ENCODE data around the gene PTCH1. TPM values are rescaled to one million over a fixed set of nuclear protein-coding genes. Genes with fewer than 3 reads are reported as not detected.

PTCH1 gene
- total RNA-seq, 1 donor: 1.7 TPM

DNA sequence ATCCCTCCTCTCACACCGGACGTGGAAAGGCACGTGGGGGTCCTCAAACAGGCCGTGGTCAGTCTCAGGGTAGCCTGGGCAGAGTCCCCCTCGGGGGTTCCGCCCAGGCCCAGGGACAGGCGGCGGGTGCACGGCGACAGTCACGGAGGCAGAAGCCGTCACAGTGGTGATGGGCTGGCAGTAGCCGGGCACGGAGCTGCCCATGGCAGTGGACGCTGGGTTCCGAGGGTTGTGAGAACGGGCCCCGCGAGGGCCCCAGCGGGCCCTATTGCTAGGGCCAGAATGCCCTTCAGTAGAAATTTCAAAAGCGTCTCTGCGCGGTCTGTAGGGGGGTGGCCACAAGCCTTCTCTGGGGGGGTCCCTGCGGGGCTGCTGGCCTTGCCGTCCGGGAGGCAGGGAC is 69.8 kb downstream of the PTCH1 start:
- DNase-seq (ENCODE audit: low read depth): no peak
- TF ChIP-seq, protein P1, sequence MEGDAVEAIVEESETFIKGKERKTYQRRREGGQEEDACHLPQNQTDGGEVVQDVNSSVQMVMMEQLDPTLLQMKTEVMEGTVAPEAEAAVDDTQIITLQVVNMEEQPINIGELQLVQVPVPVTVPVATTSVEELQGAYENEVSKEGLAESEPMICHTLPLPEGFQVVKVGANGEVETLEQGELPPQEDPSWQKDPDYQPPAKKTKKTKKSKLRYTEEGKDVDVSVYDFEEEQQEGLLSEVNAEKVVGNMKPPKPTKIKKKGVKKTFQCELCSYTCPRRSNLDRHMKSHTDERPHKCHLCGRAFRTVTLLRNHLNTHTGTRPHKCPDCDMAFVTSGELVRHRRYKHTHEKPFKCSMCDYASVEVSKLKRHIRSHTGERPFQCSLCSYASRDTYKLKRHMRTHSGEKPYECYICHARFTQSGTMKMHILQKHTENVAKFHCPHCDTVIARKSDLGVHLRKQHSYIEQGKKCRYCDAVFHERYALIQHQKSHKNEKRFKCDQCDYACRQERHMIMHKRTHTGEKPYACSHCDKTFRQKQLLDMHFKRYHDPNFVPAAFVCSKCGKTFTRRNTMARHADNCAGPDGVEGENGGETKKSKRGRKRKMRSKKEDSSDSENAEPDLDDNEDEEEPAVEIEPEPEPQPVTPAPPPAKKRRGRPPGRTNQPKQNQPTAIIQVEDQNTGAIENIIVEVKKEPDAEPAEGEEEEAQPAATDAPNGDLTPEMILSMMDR (IDR thresholded peaks at IDR 0.05; ENCODE audit: insufficient read depth, low read depth, low read length): no peak
- H3K4me3 ChIP-seq (ENCODE audit: low read depth, low read length): no peak overlapping the region

DNA sequence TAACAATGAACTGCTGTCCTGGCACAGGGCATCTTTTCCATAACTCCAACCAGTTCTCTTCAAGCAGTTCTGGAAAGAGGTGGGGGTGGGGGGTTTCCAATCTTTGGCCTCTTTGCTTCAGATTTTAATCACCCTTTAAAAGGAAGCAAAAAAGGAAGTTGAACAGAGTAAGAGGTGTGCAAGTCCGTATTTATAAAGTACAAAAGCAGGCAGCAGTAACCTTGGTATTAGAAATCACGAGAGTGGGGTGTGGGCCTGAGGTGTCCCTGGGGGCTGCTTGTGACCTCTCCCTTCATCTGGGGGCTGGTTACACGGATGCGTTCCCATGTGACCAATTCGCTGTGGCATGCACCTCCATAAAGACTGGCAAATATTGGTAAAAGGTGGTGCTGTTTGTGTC is 70.5 kb downstream of the PTCH1 start:
- DNase-seq (ENCODE audit: low read depth): no peak
- TF ChIP-seq, protein P1 (IDR thresholded peaks at IDR 0.05; ENCODE audit: insufficient read depth, low read depth, low read length): no peak
- H3K4me3 ChIP-seq (ENCODE audit: low read depth, low read length): no peak overlapping the region

DNA sequence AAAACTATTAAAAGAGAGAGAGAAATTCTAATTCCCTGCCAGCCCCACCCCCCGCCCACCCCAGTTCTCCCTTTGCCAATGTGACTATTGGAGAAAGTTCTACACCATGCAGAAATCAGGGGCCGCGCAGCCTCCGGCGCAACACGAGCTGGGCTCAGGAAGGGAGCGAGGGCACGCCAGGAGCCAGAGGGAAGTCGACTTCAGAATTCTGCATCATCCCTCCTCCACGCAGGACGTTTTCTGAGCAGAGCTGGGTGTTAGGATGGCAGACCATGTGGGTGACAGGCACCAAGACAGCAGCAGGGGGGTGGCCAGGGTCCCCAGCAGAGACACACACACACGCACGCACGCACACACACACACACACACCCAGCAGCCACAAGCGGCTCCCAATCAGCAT is 72.6 kb downstream of the PTCH1 start:
- DNase-seq (ENCODE audit: low read depth): no peak
- TF ChIP-seq, protein P1 (IDR thresholded peaks at IDR 0.05; ENCODE audit: insufficient read depth, low read depth, low read length): no peak
- no peak overlapping the region for H3K4me3 ChIP-seq (ENCODE audit: low read depth, low read length)

DNA sequence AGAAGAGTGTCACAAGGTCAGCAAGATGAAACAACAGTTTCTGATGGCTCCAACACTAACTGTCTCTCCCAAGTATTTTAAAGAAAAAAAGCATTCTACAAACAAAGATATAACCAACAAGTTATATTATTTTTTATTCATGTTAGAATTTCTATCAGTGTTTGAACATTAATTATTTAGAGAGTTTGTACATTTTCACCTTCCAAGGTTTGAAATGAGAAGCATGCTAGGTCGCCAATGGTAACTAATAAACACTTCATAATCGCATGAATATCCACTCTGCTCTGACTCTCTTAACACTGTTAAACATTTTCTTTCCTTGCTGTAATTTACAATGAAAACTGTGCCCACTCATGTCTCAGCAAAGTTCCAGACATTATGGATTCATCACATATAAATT is 73.5 kb downstream of the PTCH1 start:
- H3K4me3 ChIP-seq (ENCODE audit: low read depth, low read length): no peak overlapping the region
- no peak for DNase-seq (ENCODE audit: low read depth)
- TF ChIP-seq, protein P1 (IDR thresholded peaks at IDR 0.05; ENCODE audit: insufficient read depth, low read depth, low read length): no peak

DNA sequence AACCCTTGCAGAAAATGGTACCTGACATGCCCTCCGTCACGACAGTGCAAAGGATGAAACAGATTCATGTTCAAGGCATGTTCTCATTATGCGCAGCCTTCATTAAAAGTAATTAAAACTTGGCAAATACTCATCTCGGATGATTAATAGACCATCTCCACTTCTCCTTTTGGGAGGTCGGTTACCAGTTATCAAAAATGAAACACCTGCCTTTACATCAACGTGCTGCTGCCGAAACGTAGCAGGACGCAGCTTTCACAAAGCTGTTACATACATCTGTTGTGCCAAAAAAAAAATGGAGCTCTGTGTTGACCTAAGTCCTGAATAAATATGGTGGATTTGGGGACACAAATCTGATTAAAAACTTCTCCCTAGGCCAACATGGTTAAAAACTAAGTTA is 75.7 kb downstream of the PTCH1 start:
- H3K4me3 ChIP-seq (ENCODE audit: low read depth, low read length): no peak overlapping the region
- DNase-seq (ENCODE audit: low read depth): no peak
- TF ChIP-seq, protein P1 (IDR thresholded peaks at IDR 0.05; ENCODE audit: insufficient read depth, low read depth, low read length): no peak

DNA sequence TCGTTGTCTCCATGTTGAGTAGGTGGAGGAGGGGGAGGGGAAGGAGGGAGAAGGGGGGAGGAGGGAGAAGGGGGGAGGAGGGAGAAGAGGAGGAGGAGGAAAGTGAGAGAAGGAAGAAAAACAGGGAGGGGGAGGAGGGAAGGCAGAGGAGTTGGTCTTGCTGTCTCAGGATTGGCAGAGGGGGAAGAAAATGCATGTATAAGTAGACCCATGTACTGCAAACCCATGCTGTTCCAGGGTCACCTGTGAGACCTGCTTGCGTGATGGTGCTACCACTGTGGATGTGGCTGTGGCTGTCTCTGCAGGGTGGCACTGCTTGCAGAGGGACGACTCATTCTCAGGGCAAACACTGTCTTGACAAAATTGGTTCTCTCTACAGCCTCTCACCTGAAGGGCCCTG is 76.3 kb downstream of the PTCH1 start:
- TF ChIP-seq, protein P1 (IDR thresholded peaks at IDR 0.05; ENCODE audit: insufficient read depth, low read depth, low read length): no peak
- DNase-seq (ENCODE audit: low read depth): no peak
- no peak overlapping the region for H3K4me3 ChIP-seq (ENCODE audit: low read depth, low read length)

DNA sequence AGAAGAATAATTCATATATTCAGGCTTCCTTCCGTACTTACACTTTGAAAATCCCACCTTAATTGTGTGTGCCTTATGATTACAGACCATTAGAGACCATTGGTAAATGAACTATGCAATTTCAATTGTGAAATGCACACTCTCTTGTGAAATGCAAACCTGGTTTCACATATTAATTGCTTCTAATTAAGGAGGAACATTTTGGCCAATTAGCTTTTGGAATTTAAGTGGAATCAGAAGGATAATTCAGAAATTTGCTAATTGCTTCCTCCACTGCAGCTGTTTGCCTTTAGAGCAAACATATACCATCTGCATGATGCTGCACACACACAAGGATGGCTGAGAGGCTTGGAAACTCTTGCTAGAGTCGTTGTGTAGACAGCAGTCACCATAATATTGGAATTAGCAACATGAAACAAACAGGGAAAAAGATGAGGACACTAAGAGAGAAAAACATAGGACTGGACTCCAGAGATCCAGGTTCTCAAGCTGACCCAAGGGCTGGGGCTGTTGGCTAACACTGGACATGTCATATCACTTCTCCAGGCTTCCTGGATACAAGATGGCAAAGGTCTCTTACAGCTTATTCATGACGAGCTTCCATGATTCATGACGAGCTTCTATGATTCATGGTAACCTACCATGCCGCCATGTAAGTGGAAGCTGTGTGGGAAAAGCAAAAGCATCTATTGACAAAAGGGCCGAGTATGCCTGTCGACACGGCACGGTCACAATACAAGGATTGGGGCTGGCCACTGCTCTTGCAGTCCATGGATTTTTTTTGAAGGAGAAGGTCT is 78.0 kb downstream of the PTCH1 start:
- no peak for DNase-seq (ENCODE audit: low read depth)
- no peak overlapping the region for H3K4me3 ChIP-seq (ENCODE audit: low read depth, low read length)
- TF ChIP-seq, protein P1 (IDR thresholded peaks at IDR 0.05; ENCODE audit: insufficient read depth, low read depth, low read length): no peak

Data from fibroblast of villous mesenchyme (primary cell).